ENCODE data around the gene RNPEP.
A peak's percentile ranks its signal among the peaks of the same experiment; 100 is the strongest.

RNPEP gene

DNA sequence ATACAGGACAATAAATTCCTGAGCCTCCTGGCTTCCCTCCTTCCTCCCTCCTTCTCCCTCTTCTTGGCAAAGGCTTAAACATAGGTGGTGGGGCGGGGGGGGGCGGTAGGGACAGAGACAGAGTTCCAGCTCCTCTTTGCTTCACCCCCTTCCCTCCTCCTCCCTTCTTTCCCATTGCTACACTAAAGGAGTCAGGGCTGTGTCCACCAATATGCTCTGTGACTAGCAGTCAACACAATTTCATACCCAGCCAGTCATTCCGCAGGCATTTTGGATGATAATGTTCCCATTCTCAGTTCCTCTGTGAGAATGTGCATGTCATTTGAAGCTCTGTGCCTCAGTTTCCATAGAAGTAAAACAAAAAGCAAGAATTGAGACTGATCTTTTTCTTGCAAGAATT lies 37.8 kb upstream of the RNPEP start:
- Histone ChIP-seq H3K36me3 (ENCODE audit: insufficient read depth, low read length) (no peaks in the 10 kb centered on the region), H3K27me3 (ENCODE audit: insufficient read depth, low read length, poor library complexity, severe bottlenecking) (no peaks in the 10 kb centered on the region), H4K20me1 (ENCODE audit: insufficient read depth, low read length, poor library complexity, severe bottlenecking) (no peaks in the 10 kb centered on the region), H3K9me2 (replicated peaks; ENCODE audit: low read depth, low read length) (no peaks in the 10 kb centered on the region), H3K4me1 (ENCODE audit: insufficient read depth, low read length, poor library complexity, severe bottlenecking) (peaks cover 3% of the 10 kb centered on the region), H2AFZ (ENCODE audit: low read length) (no peak overlapping the region), H3K9ac (ENCODE audit: low read depth, low read length, poor library complexity, severe bottlenecking) (no peak overlapping the region), H3K4me3 (ENCODE audit: low read length, poor library complexity, severe bottlenecking) (no peak overlapping the region), H3K4me2 (ENCODE audit: low read depth, low read length, poor library complexity, severe bottlenecking) (no peak overlapping the region), H3F3A (ENCODE audit: low read depth) (no peaks in the 10 kb centered on the region), H3K79me2 (ENCODE audit: insufficient read depth, low read length) (no peaks in the 10 kb centered on the region), H3K9me3 (ENCODE audit: insufficient read depth, low read depth, low read length) (no peaks in the 10 kb centered on the region)
- TF ChIP-seq EZH2phosphoT487 (IDR thresholded peaks at IDR 0.05; ENCODE audit: borderline replicate concordance) = no peak
- TF ChIP-seq, protein P1, sequence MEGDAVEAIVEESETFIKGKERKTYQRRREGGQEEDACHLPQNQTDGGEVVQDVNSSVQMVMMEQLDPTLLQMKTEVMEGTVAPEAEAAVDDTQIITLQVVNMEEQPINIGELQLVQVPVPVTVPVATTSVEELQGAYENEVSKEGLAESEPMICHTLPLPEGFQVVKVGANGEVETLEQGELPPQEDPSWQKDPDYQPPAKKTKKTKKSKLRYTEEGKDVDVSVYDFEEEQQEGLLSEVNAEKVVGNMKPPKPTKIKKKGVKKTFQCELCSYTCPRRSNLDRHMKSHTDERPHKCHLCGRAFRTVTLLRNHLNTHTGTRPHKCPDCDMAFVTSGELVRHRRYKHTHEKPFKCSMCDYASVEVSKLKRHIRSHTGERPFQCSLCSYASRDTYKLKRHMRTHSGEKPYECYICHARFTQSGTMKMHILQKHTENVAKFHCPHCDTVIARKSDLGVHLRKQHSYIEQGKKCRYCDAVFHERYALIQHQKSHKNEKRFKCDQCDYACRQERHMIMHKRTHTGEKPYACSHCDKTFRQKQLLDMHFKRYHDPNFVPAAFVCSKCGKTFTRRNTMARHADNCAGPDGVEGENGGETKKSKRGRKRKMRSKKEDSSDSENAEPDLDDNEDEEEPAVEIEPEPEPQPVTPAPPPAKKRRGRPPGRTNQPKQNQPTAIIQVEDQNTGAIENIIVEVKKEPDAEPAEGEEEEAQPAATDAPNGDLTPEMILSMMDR (conservative IDR thresholded peaks at IDR 0.05; ENCODE audit: low read length) = no peak

DNA sequence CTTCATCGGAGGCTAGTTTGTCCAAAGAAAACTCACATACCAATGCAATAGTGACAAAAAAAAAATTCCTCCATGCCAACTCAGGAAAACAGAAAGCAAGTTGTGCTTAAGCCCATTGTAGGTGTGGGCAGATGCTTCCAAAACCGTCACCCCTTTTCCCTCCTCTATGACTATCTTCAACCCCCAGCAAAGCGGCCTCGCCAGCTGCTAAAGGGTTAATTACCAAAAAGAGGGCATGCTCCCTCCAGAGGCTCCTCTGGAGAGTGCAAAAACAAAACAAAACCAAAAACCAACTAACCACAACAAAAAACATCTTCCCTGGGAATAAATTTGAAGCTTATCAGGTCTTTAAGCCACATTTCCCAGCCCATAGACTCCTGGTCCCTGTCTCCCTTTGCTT lies 37.3 kb upstream of the RNPEP start:
- peaks cover 3% of the 10 kb centered on the region for H3K4me1 ChIP-seq (ENCODE audit: insufficient read depth, low read length, poor library complexity, severe bottlenecking)
- no peaks in the 10 kb centered on the region for H3K9me3 ChIP-seq (ENCODE audit: insufficient read depth, low read depth, low read length)
- H3K79me2 ChIP-seq (ENCODE audit: insufficient read depth, low read length) = no peaks in the 10 kb centered on the region
- peak overlapping the region; percentile 71 for H3K4me2 ChIP-seq (ENCODE audit: low read depth, low read length, poor library complexity, severe bottlenecking)
- no peaks in the 10 kb centered on the region for H3F3A ChIP-seq (ENCODE audit: low read depth)
- peak overlapping the region; percentile 67 for H3K4me3 ChIP-seq (ENCODE audit: low read length, poor library complexity, severe bottlenecking)
- H3K27me3 ChIP-seq (ENCODE audit: insufficient read depth, low read length, poor library complexity, severe bottlenecking) = no peaks in the 10 kb centered on the region
- H3K9me2 ChIP-seq (replicated peaks; ENCODE audit: low read depth, low read length) = no peaks in the 10 kb centered on the region
- no peaks in the 10 kb centered on the region for H4K20me1 ChIP-seq (ENCODE audit: insufficient read depth, low read length, poor library complexity, severe bottlenecking)
- H3K36me3 ChIP-seq (ENCODE audit: insufficient read depth, low read length) = no peaks in the 10 kb centered on the region
- H2AFZ ChIP-seq (ENCODE audit: low read length) = peak overlapping the region; percentile 89; the same call in 1 of the 2 replicates
- H3K9ac ChIP-seq (ENCODE audit: low read depth, low read length, poor library complexity, severe bottlenecking) = no peak overlapping the region
- TF ChIP-seq, protein P1 (conservative IDR thresholded peaks at IDR 0.05; ENCODE audit: low read length) = peak; percentile 65
- TF ChIP-seq EZH2phosphoT487 (IDR thresholded peaks at IDR 0.05; ENCODE audit: borderline replicate concordance) = no peak

DNA sequence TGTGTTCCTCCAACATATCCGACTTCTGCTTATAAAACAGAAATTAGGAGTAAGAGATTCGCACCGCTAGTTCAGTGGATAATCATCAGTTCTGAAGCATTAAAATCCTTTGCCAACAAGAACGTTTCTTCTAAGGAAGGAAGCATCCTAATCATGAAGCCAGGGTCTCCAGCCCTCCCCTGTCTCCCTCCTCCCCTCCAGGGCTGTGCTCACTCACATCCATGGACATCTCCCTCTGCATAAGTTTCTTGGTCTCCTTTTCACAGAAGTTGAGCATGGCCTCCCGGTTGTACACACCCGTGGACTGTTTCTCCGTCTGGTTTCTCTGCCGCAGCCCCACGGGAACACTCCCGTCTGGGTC lies 36.6 kb upstream of the RNPEP start:
- no peaks in the 10 kb centered on the region for H4K20me1 ChIP-seq (ENCODE audit: insufficient read depth, low read length, poor library complexity, severe bottlenecking)

More for the DNA sequence above, 36.6 kb upstream of the RNPEP start:
- TF ChIP-seq, protein P1 (conservative IDR thresholded peaks at IDR 0.05; ENCODE audit: low read length) = no peak
- no peak for TF ChIP-seq EZH2phosphoT487 (IDR thresholded peaks at IDR 0.05; ENCODE audit: borderline replicate concordance)
- peak overlapping the region; percentile 89 for H2AFZ ChIP-seq (ENCODE audit: low read length)
- H3K79me2 ChIP-seq (ENCODE audit: insufficient read depth, low read length) = no peaks in the 10 kb centered on the region
- H3K4me3 ChIP-seq (ENCODE audit: low read length, poor library complexity, severe bottlenecking) = peak overlapping the region; percentile 67
- H3K36me3 ChIP-seq (ENCODE audit: insufficient read depth, low read length) = no peaks in the 10 kb centered on the region
- H3F3A ChIP-seq (ENCODE audit: low read depth) = no peaks in the 10 kb centered on the region
- H3K27me3 ChIP-seq (ENCODE audit: insufficient read depth, low read length, poor library complexity, severe bottlenecking) = no peaks in the 10 kb centered on the region
- peaks cover 3% of the 10 kb centered on the region for H3K4me1 ChIP-seq (ENCODE audit: insufficient read depth, low read length, poor library complexity, severe bottlenecking)
- H3K9me2 ChIP-seq (replicated peaks; ENCODE audit: low read depth, low read length) = no peaks in the 10 kb centered on the region
- peak overlapping the region; percentile 17 for H3K9ac ChIP-seq (ENCODE audit: low read depth, low read length, poor library complexity, severe bottlenecking)
- peak overlapping the region; percentile 71 for H3K4me2 ChIP-seq (ENCODE audit: low read depth, low read length, poor library complexity, severe bottlenecking)
- no peaks in the 10 kb centered on the region for H3K9me3 ChIP-seq (ENCODE audit: insufficient read depth, low read depth, low read length)
